H9 (cell line): Measurements from ENCODE around the gene TSFM. TPM values are rescaled to one million over a fixed set of nuclear protein-coding genes. Genes with fewer than 3 reads are reported as not detected.

ENCODE experiments used
- DNase-seq: peaks from one replicate; pipeline ENCODE4 v3.0.0-alpha.2; 2017
- H2AFZ ChIP-seq: one replicate; pipeline ENCODE4 v1.6.1; 2013; ENCODE audit warnings: mild to moderate bottlenecking, low read length, control low read depth, moderate library complexity
- H2AK5ac ChIP-seq: 2 replicates; pipeline ENCODE4 v1.6.1; 2013; ENCODE audit warnings: low read length, control low read depth, mixed read lengths; ENCODE audit not compliant: insufficient read length
- H2BK120ac ChIP-seq: one replicate; pipeline ENCODE4 v1.6.1; 2013; ENCODE audit warnings: low read depth, mild to moderate bottlenecking, low read length, control low read depth, inconsistent platforms; ENCODE audit not compliant: poor library complexity, severe bottlenecking
- H2BK12ac ChIP-seq: 2 replicates; pipeline ENCODE4 v1.6.1; 2013; ENCODE audit warnings: low read length, control low read depth, mixed read lengths, low read depth; ENCODE audit not compliant: insufficient read length
- H2BK15ac ChIP-seq: 2 replicates; pipeline ENCODE4 v1.6.1; 2013; ENCODE audit warnings: low read depth, low read length, control low read depth
- H2BK20ac ChIP-seq: one replicate; pipeline ENCODE4 v1.6.1; 2013; ENCODE audit warnings: low read depth, mild to moderate bottlenecking, low read length, control low read depth, inconsistent platforms; ENCODE audit not compliant: poor library complexity, severe bottlenecking
- H2BK5ac ChIP-seq: 2 replicates; pipeline ENCODE4 v1.6.1; 2013; ENCODE audit warnings: low read length, control low read depth, mixed read lengths; ENCODE audit not compliant: insufficient read length
- H3K14ac ChIP-seq: 2 replicates; pipeline ENCODE4 v1.6.1; 2013; ENCODE audit warnings: low read length, control low read depth; ENCODE audit not compliant: insufficient read depth
- H3K18ac ChIP-seq: 2 replicates; pipeline ENCODE4 v1.6.1; 2013; ENCODE audit warnings: low read depth, mild to moderate bottlenecking, mixed read lengths, low read length, control low read depth; ENCODE audit not compliant: insufficient read length
- H3K23ac ChIP-seq: 2 replicates; pipeline ENCODE4 v1.6.1; 2013; ENCODE audit warnings: low read length, control low read depth, mixed read lengths, low read depth; ENCODE audit not compliant: insufficient read length
- H3K23me2 ChIP-seq: 2 replicates; pipeline ENCODE4 v1.6.1; 2013; ENCODE audit warnings: low read depth, mild to moderate bottlenecking, mixed read lengths, low read length, control low read depth; ENCODE audit not compliant: insufficient read length, poor library complexity, severe bottlenecking
- H3K27ac ChIP-seq: 2 replicates; pipeline ENCODE4 v1.5.1; 2013; ENCODE audit warnings: low read length, control low read depth, mixed read lengths, low read depth; ENCODE audit not compliant: insufficient read length
- H3K27me3 ChIP-seq: 2 replicates; pipeline ENCODE4 v1.6.1; 2013; ENCODE audit warnings: low read length, control low read depth, inconsistent platforms; ENCODE audit not compliant: insufficient read depth
- H3K4ac ChIP-seq: 2 replicates; pipeline ENCODE4 v1.6.1; 2013; ENCODE audit warnings: low read depth, mild to moderate bottlenecking, control low read depth, inconsistent platforms, low read length, moderate library complexity
- H3K4me1 ChIP-seq: 2 replicates; pipeline ENCODE4 v1.6.1; 2013; ENCODE audit warnings: low read length, control low read depth, inconsistent platforms; ENCODE audit not compliant: insufficient read depth
- H3K4me2 ChIP-seq: 2 replicates; pipeline ENCODE4 v1.6.1; 2013; ENCODE audit warnings: low read length, control low read depth, mixed read lengths; ENCODE audit not compliant: insufficient read length, insufficient read depth
- H3K56ac ChIP-seq: 2 replicates; pipeline ENCODE4 v1.6.1; 2013; ENCODE audit warnings: low read depth, mild to moderate bottlenecking, mixed read lengths, low read length, control low read depth; ENCODE audit not compliant: insufficient read length
- H3K79me1 ChIP-seq: 2 replicates; pipeline ENCODE4 v1.6.1; 2013; ENCODE audit warnings: low read depth, mild to moderate bottlenecking, moderate library complexity, low read length, control low read depth, inconsistent platforms; ENCODE audit not compliant: insufficient read depth, poor library complexity, severe bottlenecking
- H3K79me2 ChIP-seq: 2 replicates; pipeline ENCODE4 v1.6.1; 2013; ENCODE audit warnings: low read length, control low read depth, inconsistent platforms; ENCODE audit not compliant: insufficient read depth
- H3K9ac ChIP-seq: 2 replicates; pipeline ENCODE4 v1.6.1; 2013; ENCODE audit warnings: low read length, control low read depth, mixed read lengths; ENCODE audit not compliant: insufficient read length; ENCODE audit errors: extremely low read depth
- H3K9me3 ChIP-seq: one replicate; pipeline ENCODE4 v1.6.1; 2013; ENCODE audit warnings: low read depth, low read length, inconsistent platforms; ENCODE audit not compliant: control insufficient read depth
- H3T11ph ChIP-seq: one replicate; pipeline ENCODE4 v1.6.1; 2013; ENCODE audit warnings: mild to moderate bottlenecking, low read length, control low read depth, inconsistent platforms
- H4K20me1 ChIP-seq: one replicate; pipeline ENCODE4 v1.6.1; 2013; ENCODE audit not compliant: control insufficient read depth, insufficient read length, insufficient read depth
- H4K5ac ChIP-seq: 2 replicates; pipeline ENCODE4 v1.6.1; 2013; ENCODE audit warnings: low read depth, mild to moderate bottlenecking, mixed read lengths, low read length, control low read depth; ENCODE audit not compliant: insufficient read length
- H4K8ac ChIP-seq: replicated peaks from 2 replicates; pipeline ENCODE4 v1.6.1; 2013; ENCODE audit warnings: low read length, control low read depth, mixed read lengths, low read depth; ENCODE audit not compliant: insufficient read length
- H4K91ac ChIP-seq: 2 replicates; pipeline ENCODE4 v1.6.1; 2013; ENCODE audit warnings: low read depth, mild to moderate bottlenecking, moderate library complexity, mixed read lengths, low read length, control low read depth; ENCODE audit not compliant: insufficient read length
- H3K27ac Mint-ChIP-seq, 3 experiments: 2 replicates in 2 of 3; 3 replicates in 1 of 3; pipeline ENCODE4 v1.8.0; 2020 to 2021; ENCODE audit warnings: mixed read lengths in 3 of 3, mild to moderate bottlenecking in 1 of 3, moderate library complexity in 1 of 3
- H3K27me3 Mint-ChIP-seq: 2 replicates; pipeline ENCODE4 v1.8.0; 2021; ENCODE audit warnings: low read depth, mild to moderate bottlenecking, moderate library complexity, mixed read lengths
- H3K36me3 Mint-ChIP-seq, 3 experiments: 2 replicates in 2 of 3; 3 replicates in 1 of 3; pipeline ENCODE4 v1.8.0; 2020 to 2021; ENCODE audit warnings: low read depth in 3 of 3, mixed read lengths in 3 of 3; ENCODE audit not compliant: insufficient read depth in 1 of 3
- H3K4me1 Mint-ChIP-seq, 2 experiments: 2 replicates each; pipeline ENCODE4 v1.8.0; 2020; ENCODE audit warnings: mixed read lengths in 2 of 2
- H3K4me3 Mint-ChIP-seq, 2 experiments: 2 replicates in 1 of 2; 3 replicates in 1 of 2; pipeline ENCODE4 v1.8.0; 2020 to 2021; ENCODE audit warnings: mild to moderate bottlenecking in 2 of 2, mixed read lengths in 2 of 2, moderate library complexity in 1 of 2
- H3K9me3 Mint-ChIP-seq, 2 experiments: 2 replicates in 1 of 2; 3 replicates in 1 of 2; pipeline ENCODE4 v1.8.0; 2020; ENCODE audit warnings: mild to moderate bottlenecking in 2 of 2, mixed read lengths in 2 of 2, moderate library complexity in 1 of 2
- WGBS: extraction: QIAGEN DNeasy Blood & Tissue Kit; methylation state at CpG from one replicate; pipeline ENCODE4 v1.1.7; 2013; ENCODE audit warnings: missing lambda C conversion rate, low lambda C conversion rate, mixed read lengths; ENCODE audit not compliant: insufficient read length; ENCODE audit errors: extremely low coverage; 5-methylcytosine and 5-hydroxymethylcytosine counted together
- total RNA-seq: library from RNA; stranded (reverse); gene quantifications from 2 replicates; pipeline ENCODE4 v1.2.1, GENCODE V29; 2021
- TF ChIP-seq, protein P1 (sequence below): fragments of 200-600 bp; sonication (generic); conservative IDR thresholded peaks from 3 replicates; pipeline ENCODE4 v1.8.0; 2021; ENCODE audit warnings: antibody characterized with exemption, mild to moderate bottlenecking

Gene TSFM
- total RNA-seq, 1 experiment from 2014 or later: 50.2 TPM

DNA sequence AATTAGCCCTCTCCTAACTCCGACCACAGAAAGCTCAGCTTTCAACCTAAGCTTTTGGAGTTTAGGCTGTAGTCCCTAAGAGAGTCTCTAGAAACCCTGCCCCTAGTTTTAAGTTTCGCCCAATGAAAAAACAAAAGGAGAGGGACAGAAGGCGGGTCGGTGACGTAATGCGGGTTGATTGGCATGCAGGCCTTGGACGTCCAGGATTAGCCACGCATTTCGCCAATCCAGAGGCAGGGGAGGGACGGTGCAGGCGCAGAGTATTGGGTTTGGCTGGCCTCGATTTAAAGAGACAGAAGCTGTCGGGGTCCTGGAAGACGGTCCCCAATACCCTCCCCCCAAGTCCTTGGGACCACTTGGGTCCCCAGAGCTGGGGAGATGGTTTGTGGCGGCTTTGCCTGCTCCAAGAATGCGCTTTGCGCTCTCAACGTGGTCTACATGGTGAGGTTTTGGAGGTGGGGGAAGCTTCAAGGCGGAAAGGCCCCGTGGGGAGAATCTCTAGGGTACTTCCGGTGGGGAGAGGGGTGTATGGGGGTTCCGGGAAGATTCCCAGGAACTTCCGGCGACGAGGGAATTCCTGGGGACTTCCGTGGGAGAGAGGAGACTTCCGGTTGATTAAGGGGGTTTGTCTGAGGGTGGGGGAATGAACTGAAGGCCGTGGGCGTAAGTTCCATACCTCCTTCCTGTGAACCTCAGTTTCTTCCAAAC is 37.7 kb upstream of the TSFM start, which contains the start of gene TSPAN31:
Gene TSPAN31 (plus strand): TSS at position 263 of the 708 bp plus-strand sequence. CDS start 116 bp downstream, at position 379.
- Histone ChIP-seq H3T11ph (no peak within 1 kb of the TSS), H2BK20ac (no peak within 1 kb of the TSS), H3K4ac (no peak within 1 kb of the TSS), H3K27ac (peak within 1 kb of the TSS; percentile 4), H2BK12ac (no peak within 1 kb of the TSS), H3K79me2 (no peaks in the 10 kb centered on the region), H3K18ac (peak within 1 kb of the TSS; percentile 86), H2AFZ (no peak within 1 kb of the TSS), H3K4me2 (peak within 1 kb of the TSS; percentile 70), H3K23me2 (peaks cover 4% of the 10 kb centered on the region), H3K27me3 (peaks cover 15% of the 10 kb centered on the region), H4K91ac (no peak within 1 kb of the TSS), H2BK5ac (no peak within 1 kb of the TSS), H3K14ac (peak within 1 kb of the TSS; percentile 75; the same call in 1 of the 2 replicates), H4K20me1 (no peaks in the 10 kb centered on the region), H3K56ac (no peak within 1 kb of the TSS), H4K5ac (no peak within 1 kb of the TSS), H2BK120ac (no peak within 1 kb of the TSS), H2BK15ac (no peak within 1 kb of the TSS), H3K79me1 (no peaks in the 10 kb centered on the region), H2AK5ac (no peak within 1 kb of the TSS), H3K23ac (no peak within 1 kb of the TSS), H3K9ac (peak within 1 kb of the TSS; percentile 53), H3K4me1 (peaks cover 2% of the 10 kb centered on the region; the same call in 1 of the 2 replicates), H3K9me3 (no peaks in the 10 kb centered on the region), H4K8ac (no peak within 1 kb of the TSS)
- peaks cover 35% of the 10 kb centered on the region for H3K27me3 Mint-ChIP-seq
- no CpG with 5 or more reads among the region's 29 CpGs for WGBS
- H3K9me3 Mint-ChIP-seq: no peaks in the 10 kb centered on the region
- H3K27ac Mint-ChIP-seq: peak within 1 kb of the TSS; percentile 97 to 99 (median 99)
- H3K4me3 Mint-ChIP-seq: peak within 1 kb of the TSS; percentile 86 to 92
- TF ChIP-seq, protein P1, sequence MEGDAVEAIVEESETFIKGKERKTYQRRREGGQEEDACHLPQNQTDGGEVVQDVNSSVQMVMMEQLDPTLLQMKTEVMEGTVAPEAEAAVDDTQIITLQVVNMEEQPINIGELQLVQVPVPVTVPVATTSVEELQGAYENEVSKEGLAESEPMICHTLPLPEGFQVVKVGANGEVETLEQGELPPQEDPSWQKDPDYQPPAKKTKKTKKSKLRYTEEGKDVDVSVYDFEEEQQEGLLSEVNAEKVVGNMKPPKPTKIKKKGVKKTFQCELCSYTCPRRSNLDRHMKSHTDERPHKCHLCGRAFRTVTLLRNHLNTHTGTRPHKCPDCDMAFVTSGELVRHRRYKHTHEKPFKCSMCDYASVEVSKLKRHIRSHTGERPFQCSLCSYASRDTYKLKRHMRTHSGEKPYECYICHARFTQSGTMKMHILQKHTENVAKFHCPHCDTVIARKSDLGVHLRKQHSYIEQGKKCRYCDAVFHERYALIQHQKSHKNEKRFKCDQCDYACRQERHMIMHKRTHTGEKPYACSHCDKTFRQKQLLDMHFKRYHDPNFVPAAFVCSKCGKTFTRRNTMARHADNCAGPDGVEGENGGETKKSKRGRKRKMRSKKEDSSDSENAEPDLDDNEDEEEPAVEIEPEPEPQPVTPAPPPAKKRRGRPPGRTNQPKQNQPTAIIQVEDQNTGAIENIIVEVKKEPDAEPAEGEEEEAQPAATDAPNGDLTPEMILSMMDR: no peak
- peaks cover 11 to 14% of the 10 kb centered on the region in 2 experiments for H3K4me1 Mint-ChIP-seq
- peak; percentile 98 for DNase-seq
- peaks cover 15 to 43% (median 39%) of the 10 kb centered on the region in 3 experiments; a peak in 6 of 7 replicates for H3K36me3 Mint-ChIP-seq
